HepG2 (cell line): Measurements from ENCODE around the gene PSMB3. TPM values are rescaled to one million over a fixed set of nuclear protein-coding genes. Genes with fewer than 3 reads are reported as not detected.

Source experiments
- AGO2 ChIP-seq: fragments of 200-400 bp; formaldehyde crosslinking; optimal IDR thresholded peaks from 2 replicates; pipeline ENCODE3; 2017; ENCODE audit warnings: mild to moderate bottlenecking, low read depth, low read length, moderate library complexity
- ATF7 ChIP-seq, 2 experiments: fragments of 450-650 bp in 1 of 2; sonication (generic) in 1 of 2; formaldehyde crosslinking in 1 of 2; IDR thresholded peaks; 2 replicates each; pipeline versions ENCODE4 v1.4.0 to v1.6.1; 2016 to 2020; ENCODE audit warnings: antibody characterized with exemption in 1 of 2, mild to moderate bottlenecking in 1 of 2, missing genetic modification reagents in 1 of 2
- HNRNPLL ChIP-seq: fragments of 200-400 bp; formaldehyde crosslinking; IDR thresholded peaks from 2 replicates; pipeline ENCODE4 v1.6.1; 2017; ENCODE audit warnings: mild to moderate bottlenecking, low read depth, low read length; ENCODE audit not compliant: poor library complexity, severe bottlenecking
- LCORL ChIP-seq, 2 experiments: fragments of 450-650 bp in 1 of 2; sonication (generic) in 1 of 2; formaldehyde crosslinking in 1 of 2; IDR thresholded peaks; 2 replicates each; pipeline versions ENCODE4 v1.5.0 to v1.6.1; 2017 to 2020; ENCODE audit warnings: antibody characterized with exemption in 1 of 2, missing genetic modification reagents in 1 of 2
- NR1H2 ChIP-seq: sonication (generic); formaldehyde crosslinking; IDR thresholded peaks from 2 replicates; pipeline ENCODE4 v1.8.1; 2022; ENCODE audit warnings: low read depth, missing genetic modification reagents, borderline replicate concordance
- PAF1 ChIP-seq: IDR thresholded peaks from 2 replicates; pipeline ENCODE4 v1.6.1; 2016; ENCODE audit warnings: missing genetic modification reagents, missing compliant biosample characterization
- RBFOX2 ChIP-seq: fragments of 200-400 bp; formaldehyde crosslinking; IDR thresholded peaks from 2 replicates; pipeline ENCODE4 v1.6.1; 2017; ENCODE audit warnings: low read depth, mild to moderate bottlenecking, low read length
- RELA ChIP-seq: sonication (generic); formaldehyde crosslinking; IDR thresholded peaks from 2 replicates; pipeline ENCODE4 v1.4.0; 2020; ENCODE audit warnings: missing genetic modification reagents
- ZMYM4 ChIP-seq: sonication (generic); formaldehyde crosslinking; IDR thresholded peaks from 2 replicates; pipeline ENCODE4 v1.8.1; 2023; ENCODE audit warnings: mild to moderate bottlenecking, missing genetic modification reagents
- ZNF12 ChIP-seq: sonication (generic); formaldehyde crosslinking; IDR thresholded peaks from 2 replicates; pipeline ENCODE4 v1.5.0; 2020; ENCODE audit warnings: missing genetic modification reagents
- ZNF205 ChIP-seq: IDR thresholded peaks from 2 replicates; pipeline ENCODE4 v1.6.1; 2018; ENCODE audit warnings: missing biosample characterization, missing genetic modification reagents
- ZNF331 ChIP-seq: sonication (generic); formaldehyde crosslinking; IDR thresholded peaks from 2 replicates; pipeline ENCODE4 v1.4.0; 2020; ENCODE audit warnings: missing genetic modification reagents
- ZNF776 ChIP-seq: sonication (generic); formaldehyde crosslinking; IDR thresholded peaks from 2 replicates; pipeline ENCODE4 v1.4.0; 2020; ENCODE audit warnings: mild to moderate bottlenecking, missing genetic modification reagents
- polyA plus RNA-seq, 8 experiments: library from polyadenylated mRNA; depleted of rRNA in 3 of 8; stranded (reverse) in 7 of 8; unstranded in 1 of 8; fragments of >200 nt; fragmentation: Illumina TruSeq in 4 of 8; extraction: Trizol in 4 of 8; gene quantifications; 2 replicates each; pipeline versions ENCODE4 v1.2.1 to v1.2.3, GENCODE V29; 2011 to 2016; ENCODE audit warnings: low read depth in 4 of 8, missing spikeins in 1 of 8, mixed read lengths in 1 of 8; ENCODE audit not compliant: insufficient read depth in 1 of 8
- total RNA-seq, 5 experiments: library from RNA; depleted of rRNA; stranded (reverse); fragments of >200 nt; fragmentation: Illumina TruSeq; extraction: Trizol; gene quantifications; 2 replicates each; pipeline ENCODE4 v1.2.3, GENCODE V29; 2016; ENCODE audit warnings: low read depth in 1 of 5
- TF ChIP-seq, protein P1 (sequence below): sonication (generic); formaldehyde crosslinking; IDR thresholded peaks from 2 replicates; pipeline ENCODE4 v1.5.0; 2020; ENCODE audit warnings: mild to moderate bottlenecking, missing genetic modification reagents
- TF ChIP-seq, protein P2 (sequence below): sonication (generic); formaldehyde crosslinking; IDR thresholded peaks from 2 replicates; pipeline ENCODE4 v1.5.1; 2020; ENCODE audit warnings: mild to moderate bottlenecking, missing genetic modification reagents, moderate library complexity
- TF ChIP-seq, protein P3 (sequence below): IDR thresholded peaks from 2 replicates; pipeline ENCODE4 v1.6.1; 2016; ENCODE audit warnings: mild to moderate bottlenecking

PSMB3 gene
- total and polyA plus RNA-seq, 2 of the 13 experiments (the other 11 are each of a cell fraction or from before 2014, with no cell fraction given): 366 to 517 TPM

DNA sequence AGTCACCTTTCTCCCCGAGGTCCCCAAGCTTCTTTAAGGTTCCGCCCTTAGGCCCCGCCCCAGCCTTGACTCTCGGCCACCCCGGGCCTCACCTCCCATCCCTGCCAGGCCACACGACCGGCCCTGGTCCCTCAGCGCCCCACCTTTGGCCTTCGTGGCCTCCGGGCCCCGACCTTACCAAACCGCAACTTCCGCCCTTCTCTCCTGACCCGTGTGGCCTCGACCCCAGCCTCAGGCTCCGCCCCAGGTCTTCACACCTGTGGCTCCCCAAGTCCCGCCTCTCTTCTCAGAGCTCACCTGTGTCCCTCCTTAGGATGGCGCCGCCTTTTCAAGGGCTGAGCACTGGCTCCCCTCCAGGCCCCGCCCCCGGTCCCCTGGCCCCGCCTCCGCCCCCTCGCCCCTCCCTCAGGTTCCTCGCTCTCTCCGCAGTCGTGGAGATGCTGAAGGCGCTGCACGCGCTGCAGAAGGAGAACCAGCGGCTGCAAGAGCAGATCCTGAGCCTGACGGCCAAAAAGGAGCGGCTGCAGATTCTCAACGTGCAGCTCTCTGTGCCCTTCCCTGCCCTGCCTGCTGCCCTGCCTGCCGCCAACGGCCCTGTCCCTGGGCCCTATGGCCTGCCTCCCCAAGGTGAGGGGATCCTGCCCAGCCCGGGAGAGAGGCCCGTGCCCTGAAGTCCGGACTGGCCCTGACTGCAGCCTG, 32.4 kb upstream of the PSMB3 start (continued):
- no peak for TF ChIP-seq ATF7 (IDR thresholded peaks at IDR 0.05)
- TF ChIP-seq ATF7 (CRISPR knock-in tag; IDR thresholded peaks at IDR 0.05): no peak
- no peak for TF ChIP-seq NR1H2
- no peak for TF ChIP-seq ZNF205
- no peak for TF ChIP-seq RELA
- TF ChIP-seq ZNF12 (CRISPR knock-in tag): no peak
- TF ChIP-seq LCORL (IDR thresholded peaks at IDR 0.05): no peak
- TF ChIP-seq LCORL (CRISPR knock-in tag; IDR thresholded peaks at IDR 0.05): no peak
- no peak for TF ChIP-seq ZNF331 (CRISPR knock-in tag)
- TF ChIP-seq PAF1 (CRISPR knock-in tag): no peak
- TF ChIP-seq RBFOX2: peak; percentile 65
- 0 out of 2 replicates have a peak, but pooled peaks have one; percentile 43 for TF ChIP-seq ZNF776 (CRISPR knock-in tag)
- TF ChIP-seq, protein P1, sequence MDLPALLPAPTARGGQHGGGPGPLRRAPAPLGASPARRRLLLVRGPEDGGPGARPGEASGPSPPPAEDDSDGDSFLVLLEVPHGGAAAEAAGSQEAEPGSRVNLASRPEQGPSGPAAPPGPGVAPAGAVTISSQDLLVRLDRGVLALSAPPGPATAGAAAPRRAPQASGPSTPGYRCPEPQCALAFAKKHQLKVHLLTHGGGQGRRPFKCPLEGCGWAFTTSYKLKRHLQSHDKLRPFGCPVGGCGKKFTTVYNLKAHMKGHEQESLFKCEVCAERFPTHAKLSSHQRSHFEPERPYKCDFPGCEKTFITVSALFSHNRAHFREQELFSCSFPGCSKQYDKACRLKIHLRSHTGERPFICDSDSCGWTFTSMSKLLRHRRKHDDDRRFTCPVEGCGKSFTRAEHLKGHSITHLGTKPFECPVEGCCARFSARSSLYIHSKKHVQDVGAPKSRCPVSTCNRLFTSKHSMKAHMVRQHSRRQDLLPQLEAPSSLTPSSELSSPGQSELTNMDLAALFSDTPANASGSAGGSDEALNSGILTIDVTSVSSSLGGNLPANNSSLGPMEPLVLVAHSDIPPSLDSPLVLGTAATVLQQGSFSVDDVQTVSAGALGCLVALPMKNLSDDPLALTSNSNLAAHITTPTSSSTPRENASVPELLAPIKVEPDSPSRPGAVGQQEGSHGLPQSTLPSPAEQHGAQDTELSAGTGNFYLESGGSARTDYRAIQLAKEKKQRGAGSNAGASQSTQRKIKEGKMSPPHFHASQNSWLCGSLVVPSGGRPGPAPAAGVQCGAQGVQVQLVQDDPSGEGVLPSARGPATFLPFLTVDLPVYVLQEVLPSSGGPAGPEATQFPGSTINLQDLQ (CRISPR knock-in tag): no peak
- no peak for TF ChIP-seq ZMYM4
- TF ChIP-seq, protein P2, sequence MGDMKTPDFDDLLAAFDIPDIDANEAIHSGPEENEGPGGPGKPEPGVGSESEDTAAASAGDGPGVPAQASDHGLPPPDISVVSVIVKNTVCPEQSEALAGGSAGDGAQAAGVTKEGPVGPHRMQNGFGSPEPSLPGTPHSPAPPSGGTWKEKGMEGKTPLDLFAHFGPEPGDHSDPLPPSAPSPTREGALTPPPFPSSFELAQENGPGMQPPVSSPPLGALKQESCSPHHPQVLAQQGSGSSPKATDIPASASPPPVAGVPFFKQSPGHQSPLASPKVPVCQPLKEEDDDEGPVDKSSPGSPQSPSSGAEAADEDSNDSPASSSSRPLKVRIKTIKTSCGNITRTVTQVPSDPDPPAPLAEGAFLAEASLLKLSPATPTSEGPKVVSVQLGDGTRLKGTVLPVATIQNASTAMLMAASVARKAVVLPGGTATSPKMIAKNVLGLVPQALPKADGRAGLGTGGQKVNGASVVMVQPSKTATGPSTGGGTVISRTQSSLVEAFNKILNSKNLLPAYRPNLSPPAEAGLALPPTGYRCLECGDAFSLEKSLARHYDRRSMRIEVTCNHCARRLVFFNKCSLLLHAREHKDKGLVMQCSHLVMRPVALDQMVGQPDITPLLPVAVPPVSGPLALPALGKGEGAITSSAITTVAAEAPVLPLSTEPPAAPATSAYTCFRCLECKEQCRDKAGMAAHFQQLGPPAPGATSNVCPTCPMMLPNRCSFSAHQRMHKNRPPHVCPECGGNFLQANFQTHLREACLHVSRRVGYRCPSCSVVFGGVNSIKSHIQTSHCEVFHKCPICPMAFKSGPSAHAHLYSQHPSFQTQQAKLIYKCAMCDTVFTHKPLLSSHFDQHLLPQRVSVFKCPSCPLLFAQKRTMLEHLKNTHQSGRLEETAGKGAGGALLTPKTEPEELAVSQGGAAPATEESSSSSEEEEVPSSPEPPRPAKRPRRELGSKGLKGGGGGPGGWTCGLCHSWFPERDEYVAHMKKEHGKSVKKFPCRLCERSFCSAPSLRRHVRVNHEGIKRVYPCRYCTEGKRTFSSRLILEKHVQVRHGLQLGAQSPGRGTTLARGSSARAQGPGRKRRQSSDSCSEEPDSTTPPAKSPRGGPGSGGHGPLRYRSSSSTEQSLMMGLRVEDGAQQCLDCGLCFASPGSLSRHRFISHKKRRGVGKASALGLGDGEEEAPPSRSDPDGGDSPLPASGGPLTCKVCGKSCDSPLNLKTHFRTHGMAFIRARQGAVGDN: peak; percentile 30; the same call in 1 of the 2 replicates
- TF ChIP-seq, protein P3, sequence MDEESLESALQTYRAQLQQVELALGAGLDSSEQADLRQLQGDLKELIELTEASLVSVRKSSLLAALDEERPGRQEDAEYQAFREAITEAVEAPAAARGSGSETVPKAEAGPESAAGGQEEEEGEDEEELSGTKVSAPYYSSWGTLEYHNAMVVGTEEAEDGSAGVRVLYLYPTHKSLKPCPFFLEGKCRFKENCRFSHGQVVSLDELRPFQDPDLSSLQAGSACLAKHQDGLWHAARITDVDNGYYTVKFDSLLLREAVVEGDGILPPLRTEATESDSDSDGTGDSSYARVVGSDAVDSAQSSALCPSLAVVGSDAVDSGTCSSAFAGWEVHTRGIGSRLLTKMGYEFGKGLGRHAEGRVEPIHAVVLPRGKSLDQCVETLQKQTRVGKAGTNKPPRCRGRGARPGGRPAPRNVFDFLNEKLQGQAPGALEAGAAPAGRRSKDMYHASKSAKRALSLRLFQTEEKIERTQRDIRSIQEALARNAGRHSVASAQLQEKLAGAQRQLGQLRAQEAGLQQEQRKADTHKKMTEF (CRISPR knock-in tag): no peak
- TF ChIP-seq HNRNPLL: no peak
- peak; percentile 89 for TF ChIP-seq AGO2
